BLaER1 (cell line): Measurements from ENCODE around the gene ULK4.
"Not testable (repeated sequence)": the region's sequence is repeated elsewhere in the genome, so short reads cannot be mapped to it uniquely, and the experiment has no call there.

Source experiments
- H3K27ac ChIP-seq: shearing (Covaris generic); formaldehyde crosslinking; 2 replicates; pipeline ENCODE4 v1.8.1; 2022
- H3K27me3 ChIP-seq: shearing (Covaris generic); formaldehyde crosslinking; 2 replicates; pipeline ENCODE4 v1.8.1; 2022
- H3K36me3 ChIP-seq: shearing (Covaris generic); formaldehyde crosslinking; 2 replicates; pipeline ENCODE4 v1.8.1; 2022
- H3K4me1 ChIP-seq: shearing (Covaris generic); formaldehyde crosslinking; 2 replicates; pipeline ENCODE4 v1.8.1; 2022
- H3K4me2 ChIP-seq: shearing (Covaris generic); formaldehyde crosslinking; 2 replicates; pipeline ENCODE4 v1.8.1; 2022
- H3K4me3 ChIP-seq: shearing (Covaris generic); formaldehyde crosslinking; 2 replicates; pipeline ENCODE4 v1.8.1; 2022
- H3K9ac ChIP-seq: shearing (Covaris generic); formaldehyde crosslinking; 2 replicates; pipeline ENCODE4 v1.8.1; 2022
- H3K9me3 ChIP-seq: shearing (Covaris generic); formaldehyde crosslinking; 2 replicates; pipeline ENCODE4 v1.8.1; 2022
- H4K20me1 ChIP-seq: shearing (Covaris generic); formaldehyde crosslinking; 2 replicates; pipeline ENCODE4 v1.8.1; 2022
- Cebpa-rat ChIP-seq: shearing (Covaris generic); IDR thresholded peaks from 2 replicates; pipeline ENCODE4 v1.8.1; 2022

ULK4 gene

DNA sequence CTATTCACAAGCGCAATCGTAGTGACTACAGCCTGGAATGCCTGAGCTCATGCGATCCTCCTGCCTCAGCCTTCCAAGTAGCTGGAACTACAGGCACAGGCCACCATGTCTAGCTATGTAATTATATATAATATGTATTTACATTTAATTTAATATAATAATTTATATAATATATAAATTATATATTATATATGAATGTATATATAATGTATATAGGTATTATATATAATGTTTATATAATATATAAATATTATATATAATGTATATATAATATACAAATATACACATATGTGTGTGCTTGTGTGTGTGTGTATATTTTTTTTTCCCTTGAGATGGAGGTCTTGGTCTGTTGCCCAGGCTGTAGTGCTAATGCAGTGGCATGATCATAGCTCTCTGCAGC, 27.6 kb upstream of the ULK4 start:
- H3K27me3 ChIP-seq = no peaks in the 10 kb centered on the region
- H3K4me1 ChIP-seq = no peaks in the 10 kb centered on the region
- H4K20me1 ChIP-seq = no peaks in the 10 kb centered on the region
- no peaks in the 10 kb centered on the region for H3K36me3 ChIP-seq
- no peak for TF ChIP-seq Cebpa-rat
- no peak overlapping the region for H3K9ac ChIP-seq
- no peak overlapping the region for H3K4me3 ChIP-seq
- H3K4me2 ChIP-seq = no peak overlapping the region
- H3K27ac ChIP-seq = no peak overlapping the region
- H3K9me3 ChIP-seq = 0 out of 2 replicates have a peak, but pooled peaks cover 3% of the 10 kb centered on the region

DNA sequence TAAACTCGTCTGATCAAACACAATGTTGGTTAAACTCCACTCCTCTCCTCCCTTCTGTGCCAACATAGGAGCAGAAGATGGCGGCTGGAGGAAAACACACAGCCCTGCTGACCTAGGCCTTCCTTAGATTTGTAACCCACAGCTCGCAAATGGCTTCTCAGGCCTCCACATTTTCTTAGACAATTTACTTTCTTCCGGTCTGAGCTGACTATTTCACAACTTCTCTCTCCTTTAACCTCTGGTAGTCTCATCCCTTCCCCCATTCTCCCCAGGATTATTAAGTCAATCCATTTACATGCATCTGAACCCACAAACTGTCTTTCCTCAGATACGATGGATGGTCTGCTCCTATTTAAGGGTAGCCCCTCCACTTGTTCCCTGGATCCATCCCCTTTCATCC, 25.7 kb upstream of the ULK4 start:
- H3K27me3 ChIP-seq = no peaks in the 10 kb centered on the region
- no peaks in the 10 kb centered on the region for H3K4me1 ChIP-seq
- no peak for TF ChIP-seq Cebpa-rat
- H3K4me3 ChIP-seq = no peak overlapping the region
- H3K27ac ChIP-seq = no peak overlapping the region
- H4K20me1 ChIP-seq = no peaks in the 10 kb centered on the region
- no peak overlapping the region for H3K9ac ChIP-seq
- no peaks in the 10 kb centered on the region for H3K36me3 ChIP-seq
- peaks cover 15% of the 10 kb centered on the region for H3K9me3 ChIP-seq
- no peak overlapping the region for H3K4me2 ChIP-seq

DNA sequence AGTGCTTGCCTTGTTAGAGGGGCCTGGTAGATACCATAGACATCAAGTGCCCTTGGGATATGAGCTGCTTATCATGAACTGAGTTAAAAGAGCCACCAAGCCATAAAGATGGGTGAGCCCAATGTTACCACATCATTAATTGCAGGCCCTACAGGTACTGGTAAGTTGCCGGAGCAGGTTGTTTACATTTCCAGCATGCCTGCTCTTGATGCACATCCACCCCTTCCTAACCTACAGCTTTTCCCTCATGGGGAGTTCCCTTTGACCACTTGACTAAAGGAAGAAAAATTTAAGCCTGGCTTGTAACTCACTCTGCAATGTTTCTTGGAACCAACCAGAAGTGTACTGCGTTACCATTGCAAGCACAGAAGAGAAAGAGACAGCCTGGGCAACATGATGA, 24.7 kb upstream of the ULK4 start:
- no peak overlapping the region for H3K4me2 ChIP-seq
- H3K9ac ChIP-seq = no peak overlapping the region
- H3K27ac ChIP-seq = no peak overlapping the region
- TF ChIP-seq Cebpa-rat = no peak
- H3K4me3 ChIP-seq = no peak overlapping the region
- H3K9me3 ChIP-seq = peaks cover 15% of the 10 kb centered on the region
- H3K27me3 ChIP-seq = no peaks in the 10 kb centered on the region
- no peaks in the 10 kb centered on the region for H3K4me1 ChIP-seq
- H4K20me1 ChIP-seq = no peaks in the 10 kb centered on the region
- no peaks in the 10 kb centered on the region for H3K36me3 ChIP-seq

DNA sequence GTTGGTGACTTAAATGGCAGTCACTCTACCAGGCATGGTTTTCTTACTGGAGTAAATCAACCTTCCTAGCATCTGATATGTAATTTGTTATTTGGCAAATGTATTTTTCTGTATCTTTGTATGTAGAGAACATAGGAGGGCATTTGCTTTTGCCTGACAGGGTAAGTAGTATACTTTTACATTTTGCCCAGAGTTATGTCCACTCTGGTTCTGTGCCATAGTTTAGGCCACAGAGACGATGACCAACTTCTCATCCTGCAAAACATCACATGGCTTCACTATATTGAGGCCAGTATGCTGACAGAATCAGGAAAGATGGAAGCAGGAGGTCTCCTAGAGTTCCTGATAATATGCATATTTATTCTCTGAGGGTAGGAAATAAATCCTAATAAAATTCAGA, 23.1 kb upstream of the ULK4 start:
- Histone ChIP-seq H3K27ac (no peak overlapping the region), H3K9me3 (peaks cover 15% of the 10 kb centered on the region)
- no peak for TF ChIP-seq Cebpa-rat

DNA sequence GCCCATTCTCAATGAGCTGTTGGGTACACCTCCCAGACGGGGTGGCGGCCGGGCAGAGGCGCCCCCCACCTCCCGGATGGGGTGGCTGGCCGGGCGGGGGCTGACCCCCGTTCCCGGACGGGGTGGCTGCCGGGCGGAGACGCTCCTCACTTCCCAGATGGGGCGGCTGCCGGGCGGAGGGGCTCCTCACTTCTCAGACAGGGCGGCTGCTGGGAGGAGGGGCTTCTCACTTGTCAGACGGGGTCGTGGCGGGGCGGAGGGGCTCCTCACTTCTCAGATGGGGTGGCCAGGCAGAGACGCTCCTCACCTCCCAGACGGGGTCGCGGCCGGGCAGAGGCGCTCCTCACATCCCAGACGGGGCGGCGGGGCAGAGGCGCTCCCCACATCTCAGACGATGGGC, 21.2 kb upstream of the ULK4 start:
- not testable (repeated sequence) for H3K27ac ChIP-seq, H3K36me3 ChIP-seq, H3K4me3 ChIP-seq, H3K4me1 ChIP-seq, H3K9ac ChIP-seq, H4K20me1 ChIP-seq, H3K4me2 ChIP-seq, H3K27me3 ChIP-seq
- H3K9me3 ChIP-seq = peaks cover 15% of the 10 kb centered on the region

More for the DNA sequence above, 23.1 kb upstream of the ULK4 start:
- H3K4me1 ChIP-seq = no peaks in the 10 kb centered on the region
- no peaks in the 10 kb centered on the region for H4K20me1 ChIP-seq
- H3K4me3 ChIP-seq = no peak overlapping the region
- H3K36me3 ChIP-seq = no peaks in the 10 kb centered on the region
- no peak overlapping the region for H3K9ac ChIP-seq
- no peak overlapping the region for H3K4me2 ChIP-seq
- no peaks in the 10 kb centered on the region for H3K27me3 ChIP-seq

DNA sequence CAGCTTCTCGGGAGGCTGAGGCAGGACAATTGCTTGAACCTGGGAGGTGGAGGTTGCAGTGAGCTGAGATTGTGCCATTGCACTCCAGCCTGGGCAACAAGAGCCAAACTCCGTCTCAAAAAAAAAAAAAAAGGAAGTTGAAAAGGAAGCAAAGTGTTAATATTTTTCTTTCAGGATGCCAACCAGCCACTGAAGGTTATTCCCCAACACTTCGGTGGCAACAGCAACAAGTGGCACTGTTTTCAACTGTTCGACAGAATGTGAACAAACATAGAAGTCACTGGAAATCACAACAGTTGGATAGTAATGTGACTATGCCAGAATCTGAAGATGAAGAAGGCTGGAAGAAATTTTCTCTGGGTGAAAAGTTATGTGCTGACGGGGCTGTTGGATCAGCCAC, 15.5 kb upstream of the ULK4 start:
- not testable (repeated sequence) for H3K9me3 ChIP-seq, H3K27ac ChIP-seq, H3K4me3 ChIP-seq, H3K27me3 ChIP-seq, H3K4me1 ChIP-seq, H4K20me1 ChIP-seq, H3K36me3 ChIP-seq, H3K4me2 ChIP-seq, H3K9ac ChIP-seq

DNA sequence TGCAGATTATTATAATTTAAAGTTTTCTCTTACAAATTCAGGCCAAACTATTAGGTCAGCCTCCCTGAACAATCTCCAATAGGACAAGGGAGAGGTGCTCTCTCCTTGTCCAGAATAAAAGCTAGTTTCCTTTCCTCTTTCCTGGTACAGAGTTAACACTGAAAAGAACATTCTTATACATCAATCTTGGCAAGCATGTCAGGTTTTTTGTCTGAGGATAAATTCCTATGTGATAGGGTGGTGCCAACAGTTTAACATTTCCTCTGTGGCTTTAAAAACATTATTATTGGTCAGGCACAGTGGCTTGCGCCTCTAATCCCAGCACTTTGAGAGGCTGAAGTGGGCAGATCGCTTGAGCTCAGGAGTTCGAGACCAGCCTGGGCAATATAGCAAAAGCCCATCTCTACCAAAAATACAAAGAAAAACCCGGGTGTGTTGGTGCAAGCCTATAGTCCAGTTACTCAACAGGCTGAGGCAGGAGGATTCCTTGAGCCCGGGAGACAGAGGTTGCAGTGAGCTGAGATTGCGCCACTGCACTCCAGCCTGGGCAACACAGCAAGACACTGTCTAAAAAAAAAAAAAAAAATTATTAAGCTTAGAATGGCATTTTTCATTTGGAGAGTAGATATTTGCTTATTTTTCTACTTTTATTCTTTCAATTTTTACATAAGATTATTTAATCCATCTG, 13.7 kb upstream of the ULK4 start:
- H4K20me1 ChIP-seq = no peaks in the 10 kb centered on the region
- no peak for TF ChIP-seq Cebpa-rat
- H3K4me2 ChIP-seq = no peak overlapping the region
- no peak overlapping the region for H3K4me3 ChIP-seq
- H3K9me3 ChIP-seq = no peaks in the 10 kb centered on the region
- H3K4me1 ChIP-seq = no peaks in the 10 kb centered on the region; the same call in 1 of the 2 replicates
- H3K27ac ChIP-seq = no peak overlapping the region
- no peaks in the 10 kb centered on the region for H3K27me3 ChIP-seq
- no peak overlapping the region for H3K9ac ChIP-seq
- no peaks in the 10 kb centered on the region for H3K36me3 ChIP-seq

DNA sequence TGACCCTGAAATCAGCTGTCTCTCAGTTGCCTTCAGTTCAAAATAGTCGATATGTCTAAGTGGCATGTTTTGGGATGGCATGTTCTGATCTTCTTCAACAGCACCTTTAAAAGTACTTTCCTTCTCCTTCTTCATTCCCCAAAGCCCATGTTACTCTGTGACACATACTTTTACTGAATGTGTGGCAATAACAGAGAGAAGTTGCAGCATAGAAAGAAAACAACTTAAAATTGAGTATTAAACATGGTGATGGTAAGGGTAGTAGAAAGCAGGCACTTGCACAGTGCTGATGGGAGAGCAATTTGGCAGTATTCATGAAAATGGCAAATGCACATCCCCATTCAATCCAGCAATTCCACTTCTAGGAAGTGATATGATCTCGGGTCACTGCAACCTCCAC, 12.3 kb upstream of the ULK4 start:
- no peak overlapping the region for H3K4me3 ChIP-seq

DNA sequence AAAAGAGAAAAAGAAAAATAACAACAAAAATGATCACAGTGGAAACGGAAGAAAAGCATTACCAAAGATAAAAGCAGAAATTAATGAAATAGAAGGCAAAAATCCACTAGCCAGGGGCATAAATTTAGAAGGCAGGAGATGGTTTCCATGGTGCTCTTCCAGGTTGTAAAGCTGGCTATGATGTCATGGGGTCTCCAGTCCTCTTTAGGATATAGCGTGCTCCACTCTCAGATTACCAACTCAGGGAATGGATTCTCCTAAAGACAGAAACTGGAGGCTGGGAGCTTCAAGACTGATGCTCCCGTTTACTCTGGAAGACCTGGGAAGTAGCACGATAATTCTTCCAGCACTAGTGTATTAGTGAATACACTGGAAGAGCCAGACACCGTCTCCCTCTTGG, 10.9 kb upstream of the ULK4 start:
- no peaks in the 10 kb centered on the region for H3K36me3 ChIP-seq
- no peak overlapping the region for H3K4me3 ChIP-seq
- H3K4me1 ChIP-seq = no peaks in the 10 kb centered on the region; the same call in 1 of the 2 replicates
- no peak for TF ChIP-seq Cebpa-rat
- no peaks in the 10 kb centered on the region for H4K20me1 ChIP-seq
- no peaks in the 10 kb centered on the region for H3K9me3 ChIP-seq
- H3K27me3 ChIP-seq = no peaks in the 10 kb centered on the region
- H3K9ac ChIP-seq = no peak overlapping the region
- no peak overlapping the region for H3K4me2 ChIP-seq
- H3K27ac ChIP-seq = no peak overlapping the region

More for the DNA sequence above, 12.3 kb upstream of the ULK4 start:
- no peak for TF ChIP-seq Cebpa-rat
- Histone ChIP-seq H3K4me2 (no peak overlapping the region), H4K20me1 (no peaks in the 10 kb centered on the region), H3K4me1 (no peaks in the 10 kb centered on the region; the same call in 1 of the 2 replicates), H3K9ac (no peak overlapping the region), H3K9me3 (no peaks in the 10 kb centered on the region), H3K27me3 (no peaks in the 10 kb centered on the region), H3K27ac (no peak overlapping the region), H3K36me3 (no peaks in the 10 kb centered on the region)

DNA sequence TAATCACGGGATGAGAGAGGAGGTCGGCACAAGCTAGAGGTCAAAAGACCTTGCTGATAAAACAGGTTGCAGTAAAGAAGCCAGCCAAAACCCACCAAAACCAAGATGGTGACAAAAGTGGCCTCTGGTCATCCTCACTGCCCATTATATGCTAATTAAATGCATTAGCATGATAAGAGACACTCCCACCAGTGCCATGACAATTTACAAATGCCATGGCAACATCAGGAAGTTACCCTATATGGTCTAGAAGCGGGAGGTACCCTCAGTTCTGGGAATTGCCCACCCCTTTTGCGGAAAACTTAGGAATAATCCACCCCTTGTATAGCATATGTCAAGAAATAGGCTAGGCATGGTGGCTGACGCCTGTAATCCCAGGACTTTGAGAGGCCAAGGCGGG, 4.3 kb upstream of the ULK4 start:
- Histone ChIP-seq H3K27me3 (no peaks in the 10 kb centered on the region), H3K4me2 (no peak overlapping the region), H3K9ac (no peak overlapping the region), H4K20me1 (no peaks in the 10 kb centered on the region), H3K9me3 (no peaks in the 10 kb centered on the region), H3K36me3 (no peaks in the 10 kb centered on the region), H3K4me1 (peaks cover 13% of the 10 kb centered on the region), H3K27ac (no peak overlapping the region), H3K4me3 (no peak overlapping the region)
- no peak for TF ChIP-seq Cebpa-rat

DNA sequence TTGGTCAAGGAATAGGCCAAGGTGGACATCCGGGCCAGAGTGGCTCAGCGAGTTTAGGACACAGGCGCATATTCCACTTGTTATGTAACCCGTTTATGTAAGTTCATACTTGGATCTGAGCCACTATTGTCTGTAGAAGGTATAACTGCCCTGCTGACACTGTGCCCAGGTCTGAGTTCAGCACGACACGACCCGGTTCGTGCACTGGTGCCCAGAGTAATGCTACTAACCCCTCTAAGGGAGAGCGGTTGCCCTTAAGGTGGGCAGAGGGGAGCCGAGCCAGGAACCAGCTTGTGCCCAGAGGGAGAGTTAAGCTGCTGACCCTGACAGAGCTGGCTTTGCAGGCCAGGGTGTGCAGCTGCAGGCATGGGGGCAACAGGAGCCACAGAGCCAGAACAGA, 1.9 kb upstream of the ULK4 start:
- Histone ChIP-seq H3K27ac (no peak overlapping the region), H3K36me3 (no peaks in the 10 kb centered on the region), H3K4me3 (no peak overlapping the region), H3K4me2 (no peak overlapping the region), H3K9ac (no peak overlapping the region), H3K9me3 (no peaks in the 10 kb centered on the region), H3K27me3 (no peaks in the 10 kb centered on the region), H3K4me1 (peaks cover 27% of the 10 kb centered on the region), H4K20me1 (no peaks in the 10 kb centered on the region)
- no peak for TF ChIP-seq Cebpa-rat
